SKM-1 treated with dmso at 0.1 percent for 144 hours (cell line): ENCODE measurements around the gene WIPI1.
A peak's percentile ranks its signal among the peaks of the same experiment; 100 is the strongest.
"Not testable (repeated sequence)": the region's sequence is repeated elsewhere in the genome, so short reads cannot be mapped to it uniquely, and the experiment has no call there.

Source experiments
- DNase-seq: peaks from one replicate; lab custom pipeline; 2025; ENCODE audit not compliant: unreplicated experiment; lab: John Stamatoyannopoulos, UW

The WIPI1 gene

GRCh38 chr17:68420065-68420464, 37.2 kb downstream of the WIPI1 start:
- no peak for DNase-seq

GRCh38 chr17:68418876-68419275, 38.4 kb downstream of the WIPI1 start:
- no peak for DNase-seq

- DNase-seq = no peak
Measured at GRCh38 chr17:68417317-68417716, 40.0 kb downstream of the WIPI1 start.

- not testable (repeated sequence) for DNase-seq
Measured at GRCh38 chr17:68414901-68415300, 42.4 kb downstream of the WIPI1 start.

GRCh38 chr17:68413597-68414560, 43.4 kb downstream of the WIPI1 start:
- DNase-seq = peak; percentile 2

- not testable (repeated sequence) for DNase-seq
Measured at GRCh38 chr17:68407656-68408055, 49.6 kb downstream of the WIPI1 start.

- not testable (repeated sequence) for DNase-seq
Measured at GRCh38 chr17:68403837-68404236, 53.5 kb downstream of the WIPI1 start.

GRCh38 chr17:68403122-68403521, 54.2 kb downstream of the WIPI1 start:
- no peak for DNase-seq

GRCh38 chr17:68401288-68401687, 56.0 kb downstream of the WIPI1 start:
- DNase-seq = no peak

GRCh38 chr17:68400404-68400735, 56.9 kb downstream of the WIPI1 start:
- no peak for DNase-seq

GRCh38 chr17:68399638-68400403, 57.5 kb downstream of the WIPI1 start:
- no peak for DNase-seq

- peak; percentile 55 for DNase-seq
Measured at GRCh38 chr17:68398691-68399637, 58.3 kb downstream of the WIPI1 start.

GRCh38 chr17:68397108-68397536, 60.2 kb downstream of the WIPI1 start:
- no peak for DNase-seq

GRCh38 chr17:68396226-68397107, 60.8 kb downstream of the WIPI1 start:
- DNase-seq = no peak

GRCh38 chr17:68394608-68395331, 62.5 kb downstream of the WIPI1 start:
- DNase-seq = no peak

GRCh38 chr17:68391561-68392268, 65.6 kb downstream of the WIPI1 start:
- no peak for DNase-seq

GRCh38 chr17:68390888-68391545, 66.3 kb downstream of the WIPI1 start:
- no peak for DNase-seq

GRCh38 chr17:68389041-68389440, 68.3 kb downstream of the WIPI1 start:
- no peak for DNase-seq
